Endothelial cell of umbilical vein (primary cell): Measurements from ENCODE around the gene KRTAP10-6. TPM values are rescaled to one million over a fixed set of nuclear protein-coding genes. Genes with fewer than 3 reads are reported as not detected.

Source experiments
- BruUV-seq: library from RNA; stranded (reverse); fragments of 400-500 nt; replicated peaks from 2 replicates; lab custom pipeline; 2021; lab: Mats Ljungman, UMichigan
- CTCF ChIA-PET: fragments of 300-600, 350-600 bp; sonication (Branson Sonifier 250); formaldehyde crosslinking; loops from one replicate; lab custom pipeline; 2021; ENCODE audit warnings: antibody characterized with exemption, inconsistent platforms; lab: Charles Lee
- POLR2A ChIA-PET: fragments of 300-600, 350-600 bp; sonication (Branson Sonifier 250); formaldehyde crosslinking; loops from one replicate; lab custom pipeline; 2021; ENCODE audit warnings: antibody characterized with exemption, inconsistent platforms; lab: Charles Lee
- DNase-seq: peaks from one replicate; pipeline ENCODE4 v3.0.0-alpha.2; 2011; ENCODE audit warnings: low read depth, low spot score
- FAIRE-seq: peaks from 2 replicates; lab custom pipeline; 2011; peaks lifted over from hg19 to GRCh38; lab: Jason Lieb, UNC
- H2AFZ ChIP-seq: 2 replicates; pipeline ENCODE4 v1.6.0; 2012; ENCODE audit warnings: low read depth, low read length, control low read depth, inconsistent platforms
- H3K27ac ChIP-seq: 2 replicates; pipeline ENCODE4 v1.5.1; 2011; ENCODE audit warnings: low read depth, mild to moderate bottlenecking, control low read depth, low read length, moderate library complexity; ENCODE audit not compliant: insufficient read depth
- H3K27me3 ChIP-seq, 2 experiments: 2 replicates each; pipeline versions ENCODE4 v1.6.0 to v1.6.1; 2011; ENCODE audit warnings: low read length in 2 of 2, mixed read lengths in 1 of 2; ENCODE audit not compliant: control insufficient read depth in 2 of 2, insufficient read depth in 2 of 2
- H3K36me3 ChIP-seq, 2 experiments: 2 replicates in 1 of 2; 3 replicates in 1 of 2; pipeline ENCODE4 v1.5.1; 2011; ENCODE audit warnings: low read length in 2 of 2, mild to moderate bottlenecking in 1 of 2, moderate library complexity in 1 of 2; ENCODE audit not compliant: control insufficient read depth in 2 of 2, insufficient read depth in 2 of 2; ENCODE audit errors: extremely low read depth in 1 of 2
- H3K4me1 ChIP-seq: 3 replicates; pipeline ENCODE4 v1.5.1; 2011; ENCODE audit warnings: mild to moderate bottlenecking, low read length; ENCODE audit not compliant: control insufficient read depth, insufficient read depth; ENCODE audit errors: extremely low read depth
- H3K4me2 ChIP-seq: 2 replicates; pipeline ENCODE4 v1.6.1; 2011; ENCODE audit warnings: low read length, control low read depth, mixed read lengths; ENCODE audit not compliant: insufficient read depth
- H3K4me3 ChIP-seq, 3 experiments: fragments of 200-600 bp in 1 of 3; sonication (generic), shearing (Covaris generic) in 1 of 3; replicated peaks in 1 of 3; 2 replicates each; pipeline ENCODE4 v1.5.1; 2011 to 2016; ENCODE audit warnings: control low read depth in 3 of 3, low read length in 3 of 3, mild to moderate bottlenecking in 2 of 3, inconsistent platforms in 1 of 3, low read depth in 1 of 3, moderate library complexity in 1 of 3; ENCODE audit not compliant: insufficient read depth in 1 of 3
- H3K79me2 ChIP-seq: 2 replicates; pipeline ENCODE4 v1.6.0; 2012; ENCODE audit warnings: low read length, inconsistent platforms; ENCODE audit not compliant: control insufficient read depth, insufficient read depth
- H3K9ac ChIP-seq: replicated peaks from 2 replicates; pipeline ENCODE3; 2011; ENCODE audit warnings: low read length, control low read depth; ENCODE audit not compliant: insufficient read depth; ENCODE audit errors: extremely low read depth
- H3K9me1 ChIP-seq: replicated peaks from 3 replicates; pipeline ENCODE4 v1.6.0; 2011; ENCODE audit warnings: mild to moderate bottlenecking, low read length; ENCODE audit not compliant: control insufficient read depth, insufficient read depth; ENCODE audit errors: extremely low read depth
- H3K9me3 ChIP-seq: replicated peaks from 2 replicates; pipeline ENCODE4 v1.5.1; 2012; ENCODE audit warnings: low read length, inconsistent platforms; ENCODE audit not compliant: control insufficient read depth, insufficient read depth
- H4K20me1 ChIP-seq: replicated peaks from 2 replicates; pipeline ENCODE3; 2011; ENCODE audit warnings: mild to moderate bottlenecking, low read length; ENCODE audit not compliant: control insufficient read depth, insufficient read depth; ENCODE audit errors: extremely low read depth
- CTCF ChIP-seq, 2 donors: IDR thresholded peaks; 1 replicate in 1 of 2; 2 replicates in 1 of 2; pipeline ENCODE4 v1.5.1; 2011; ENCODE audit warnings: low read length in 2 of 2, mild to moderate bottlenecking in 2 of 2, moderate library complexity in 2 of 2, control low read depth in 1 of 2, inconsistent platforms in 1 of 2, low read depth in 1 of 2; ENCODE audit not compliant: insufficient read depth in 1 of 2; ENCODE audit errors: extremely low read depth in 1 of 2
- EZH2 ChIP-seq: IDR thresholded peaks from 2 replicates; pipeline ENCODE4 v1.6.1; 2012; ENCODE audit warnings: borderline replicate concordance, low read depth, mild to moderate bottlenecking, moderate library complexity, low read length, inconsistent platforms; ENCODE audit not compliant: severe bottlenecking
- GATA2 ChIP-seq: IDR thresholded peaks from 2 replicates; pipeline ENCODE4 v1.7.0; 2011; ENCODE audit warnings: low read depth, mild to moderate bottlenecking, moderate library complexity, mixed read lengths, low read length; ENCODE audit not compliant: insufficient read length, insufficient read depth
- MAX ChIP-seq: IDR thresholded peaks from 2 replicates; pipeline ENCODE4 v1.6.1; 2011; ENCODE audit not compliant: insufficient read depth, insufficient read length
- POLR2A ChIP-seq: IDR thresholded peaks from 2 replicates; pipeline ENCODE4 v1.6.1; 2012; ENCODE audit warnings: low read depth, mild to moderate bottlenecking, control low read depth, low read length
- POLR2AphosphoS5 ChIP-seq: IDR thresholded peaks from 2 replicates; pipeline ENCODE4 v1.6.1; 2012; ENCODE audit warnings: low read depth, mild to moderate bottlenecking, control low read depth, low read length, moderate library complexity; ENCODE audit not compliant: insufficient read depth
- dilution Hi-C: fragments of 300-500 bp; cut with MboI; formaldehyde crosslinking; loops from one replicate; pipeline ENCODE4 v1.15.0; 2019; ENCODE audit warnings: low sequenced_read_pairs; ENCODE audit not compliant: extremely low pct_ligation_motif_present
- intact Hi-C: fragments of 100-400 bp; cut with micrococcal nuclease; formaldehyde crosslinking; loops from one replicate; pipeline ENCODE4 v1.10.0; 2022
- polyA plus RNA-seq, 4 experiments: library from polyadenylated mRNA; depleted of rRNA in 3 of 4; stranded (reverse) in 3 of 4; unstranded in 1 of 4; fragments of >200 nt; gene quantifications; 2 replicates each; pipeline versions ENCODE4 v1.2.1 to v1.2.3, GENCODE V29; 2011 to 2012; ENCODE audit warnings: missing spikeins in 1 of 4
- total RNA-seq: library from RNA; stranded (reverse); gene quantifications from 2 replicates; pipeline ENCODE4 v1.2.3, GENCODE V29; 2021

Gene KRTAP10-6
- total and polyA plus RNA-seq, 2 donors (not counting 3 experiments of a cell fraction or from before 2014, with no cell fraction given): not detected

GRCh38 chr21:44609193-44609592 lies 16.9 kb upstream of the KRTAP10-6 start:
- POLR2A ChIA-PET: no interaction called here
- H3K4me1 ChIP-seq: no peaks in the 10 kb centered on the region
- BruUV-seq: no TSS peak
- intact Hi-C loops: loop anchor here (5.0 kb wide), 1 partner anchor 47 kb away; no protein-coding TSS in a partner anchor
- no peaks in the 10 kb centered on the region for H4K20me1 ChIP-seq
- H3K9me1 ChIP-seq: no peaks in the 10 kb centered on the region
- no peak overlapping the region for H3K27ac ChIP-seq
- no peak overlapping the region for H3K4me2 ChIP-seq
- no peak overlapping the region for H3K4me3 ChIP-seq
- peaks cover 5% of the 10 kb centered on the region for H3K9me3 ChIP-seq
- H3K79me2 ChIP-seq: no peaks in the 10 kb centered on the region
- no peak overlapping the region for H2AFZ ChIP-seq
- no peak overlapping the region for H3K9ac ChIP-seq
- TF ChIP-seq POLR2AphosphoS5 (no peak), EZH2 (no peak), POLR2A (no peak), CTCF (IDR thresholded peaks at IDR 0.05; ENCODE audit: extremely low read depth in 1 of 2, insufficient read depth in 1 of 2, low read depth in 1 of 2, low read length in 2 of 2) (no peak)
- dilution Hi-C loops: no loop called here
- CTCF ChIA-PET: interaction anchor here (1.4 kb wide), 1 partner anchor 10 kb away, joined by 5 read pairs; no protein-coding TSS in a partner anchor
- FAIRE-seq (no peak), DNase-seq (no peak)
- no peaks in the 10 kb centered on the region for H3K36me3 ChIP-seq
- peaks cover 1 to 3% of the 10 kb centered on the region in 2 experiments for H3K27me3 ChIP-seq

GRCh38 chr21:44606495-44606894 lies 14.2 kb upstream of the KRTAP10-6 start:
- CTCF ChIA-PET: no interaction called here
- BruUV-seq: no TSS peak
- DNase-seq: no peak
- TF ChIP-seq CTCF (IDR thresholded peaks at IDR 0.05; ENCODE audit: extremely low read depth in 1 of 2, insufficient read depth in 1 of 2, low read depth in 1 of 2, low read length in 2 of 2): no peak
- TF ChIP-seq EZH2: no peak
- no peak for TF ChIP-seq GATA2
- no peak for TF ChIP-seq MAX
- POLR2A ChIA-PET: no interaction called here
- Histone ChIP-seq H3K4me2 (no peak overlapping the region), H2AFZ (no peak overlapping the region), H3K27me3 (peaks cover 1 to 3% of the 10 kb centered on the region in 2 experiments), H3K27ac (no peak overlapping the region), H3K9me3 (no peaks in the 10 kb centered on the region), H3K9ac (no peak overlapping the region), H3K4me3 (no peak overlapping the region), H3K9me1 (no peaks in the 10 kb centered on the region), H4K20me1 (no peaks in the 10 kb centered on the region), H3K79me2 (no peaks in the 10 kb centered on the region), H3K36me3 (no peaks in the 10 kb centered on the region), H3K4me1 (no peaks in the 10 kb centered on the region)
- dilution Hi-C loops: no loop called here
- no peak for FAIRE-seq
- intact Hi-C loops: loop anchor here (5.0 kb wide), 1 partner anchor 44 kb away; no protein-coding TSS in a partner anchor
